Embryonic facial prominence (tissue), 1 donor: ENCODE measurements around the gene ITGA7.

Experiments used
- DNase-seq: peaks from one replicate; pipeline ENCODE4 v3.0.0-alpha.2; 2016; ENCODE audit errors: extremely low spot score

Gene ITGA7

GRCh38 chr12:55699471-55700055, 8.1 kb downstream of the ITGA7 start:
- DNase-seq, result no peak

- no peak for DNase-seq
Measured at GRCh38 chr12:55698965-55699364, 8.7 kb downstream of the ITGA7 start.

- no peak for DNase-seq
Measured at GRCh38 chr12:55698241-55698955, 9.3 kb downstream of the ITGA7 start.

- no peak for DNase-seq
Measured at GRCh38 chr12:55697686-55698085, 10.0 kb downstream of the ITGA7 start.

- no peak for DNase-seq
Measured at GRCh38 chr12:55696796-55697462, 10.8 kb downstream of the ITGA7 start.

- DNase-seq, result no peak
Measured at GRCh38 chr12:55696141-55696540, 11.6 kb downstream of the ITGA7 start.

GRCh38 chr12:55695349-55695748, 12.4 kb downstream of the ITGA7 start:
- no peak for DNase-seq

- DNase-seq, result no peak
Measured at GRCh38 chr12:55694651-55695050, 13.1 kb downstream of the ITGA7 start.

- no peak for DNase-seq
Measured at GRCh38 chr12:55694188-55694515, 13.6 kb downstream of the ITGA7 start.

GRCh38 chr12:55693323-55694187, 14.1 kb downstream of the ITGA7 start:
- DNase-seq, result no peak

- DNase-seq, result no peak
Measured at GRCh38 chr12:55692631-55693322, 14.9 kb downstream of the ITGA7 start.

GRCh38 chr12:55688716-55689655, 18.7 kb downstream of the ITGA7 start:
- DNase-seq, result no peak

- DNase-seq, result no peak
Measured at GRCh38 chr12:55687746-55688145, 20.0 kb downstream of the ITGA7 start.

- DNase-seq, result no peak
Measured at GRCh38 chr12:55686366-55687010, 21.2 kb downstream of the ITGA7 start.

- no peak for DNase-seq
Measured at GRCh38 chr12:55685671-55686070, 22.0 kb downstream of the ITGA7 start.

- DNase-seq, result no peak
Measured at GRCh38 chr12:55684761-55685370, 22.8 kb downstream of the ITGA7 start.

- DNase-seq, result no peak
Measured at GRCh38 chr12:55683676-55684075, 24.0 kb downstream of the ITGA7 start.

GRCh38 chr12:55682087-55682796, 25.5 kb downstream of the ITGA7 start:
- DNase-seq, result no peak
